ENCODE results near the gene SLC17A5. TPM values are rescaled to one million over a fixed set of nuclear protein-coding genes. Genes with fewer than 3 reads are reported as not detected.
"Not testable (repeated sequence)": the region's sequence is repeated elsewhere in the genome, so short reads cannot be mapped to it uniquely, and the experiment has no call there.

Gene SLC17A5
- total and polyA plus RNA-seq, 2 experiments from 2014 or later, result 5.4 to 17.8 TPM

DNA sequence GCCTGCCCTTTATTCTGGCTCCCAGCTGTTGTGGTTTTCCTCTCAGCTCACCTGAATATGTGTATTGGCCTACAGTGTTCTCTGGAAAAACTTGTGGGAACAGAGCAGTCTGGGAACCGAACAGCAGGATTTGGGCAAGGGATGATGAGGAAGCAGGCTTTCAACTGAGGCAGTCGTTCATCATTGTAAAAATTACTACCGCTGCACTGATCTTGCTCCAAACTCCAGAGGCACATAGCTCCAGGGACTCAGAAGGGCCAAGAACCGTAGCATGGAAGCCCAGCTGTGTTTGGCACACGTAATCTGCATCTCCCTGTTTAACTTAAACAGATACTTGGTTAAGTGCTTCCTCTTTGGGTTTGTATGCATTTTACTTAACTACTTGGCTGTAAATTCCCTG lies 84.7 kb downstream of the SLC17A5 start:
- H3K36me3 ChIP-seq, result no peaks in the 10 kb centered on the region
- H3K4me1 ChIP-seq (ENCODE audit: low read depth), result peaks cover 5% of the 10 kb centered on the region
- TF ChIP-seq, protein P1, sequence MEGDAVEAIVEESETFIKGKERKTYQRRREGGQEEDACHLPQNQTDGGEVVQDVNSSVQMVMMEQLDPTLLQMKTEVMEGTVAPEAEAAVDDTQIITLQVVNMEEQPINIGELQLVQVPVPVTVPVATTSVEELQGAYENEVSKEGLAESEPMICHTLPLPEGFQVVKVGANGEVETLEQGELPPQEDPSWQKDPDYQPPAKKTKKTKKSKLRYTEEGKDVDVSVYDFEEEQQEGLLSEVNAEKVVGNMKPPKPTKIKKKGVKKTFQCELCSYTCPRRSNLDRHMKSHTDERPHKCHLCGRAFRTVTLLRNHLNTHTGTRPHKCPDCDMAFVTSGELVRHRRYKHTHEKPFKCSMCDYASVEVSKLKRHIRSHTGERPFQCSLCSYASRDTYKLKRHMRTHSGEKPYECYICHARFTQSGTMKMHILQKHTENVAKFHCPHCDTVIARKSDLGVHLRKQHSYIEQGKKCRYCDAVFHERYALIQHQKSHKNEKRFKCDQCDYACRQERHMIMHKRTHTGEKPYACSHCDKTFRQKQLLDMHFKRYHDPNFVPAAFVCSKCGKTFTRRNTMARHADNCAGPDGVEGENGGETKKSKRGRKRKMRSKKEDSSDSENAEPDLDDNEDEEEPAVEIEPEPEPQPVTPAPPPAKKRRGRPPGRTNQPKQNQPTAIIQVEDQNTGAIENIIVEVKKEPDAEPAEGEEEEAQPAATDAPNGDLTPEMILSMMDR (IDR thresholded peaks at IDR 0.05; ENCODE audit: low read depth, low read length), result no peak
- H3K27me3 ChIP-seq, result no peaks in the 10 kb centered on the region
- H3K9me3 ChIP-seq (ENCODE audit: low read depth), result no peaks in the 10 kb centered on the region
- DNase-seq (ENCODE audit: low read depth in 1 of 2, low spot score in 1 of 2), result no peak
- H3K4me3 ChIP-seq, result no peak overlapping the region
- H3K27ac ChIP-seq, result no peak overlapping the region

DNA sequence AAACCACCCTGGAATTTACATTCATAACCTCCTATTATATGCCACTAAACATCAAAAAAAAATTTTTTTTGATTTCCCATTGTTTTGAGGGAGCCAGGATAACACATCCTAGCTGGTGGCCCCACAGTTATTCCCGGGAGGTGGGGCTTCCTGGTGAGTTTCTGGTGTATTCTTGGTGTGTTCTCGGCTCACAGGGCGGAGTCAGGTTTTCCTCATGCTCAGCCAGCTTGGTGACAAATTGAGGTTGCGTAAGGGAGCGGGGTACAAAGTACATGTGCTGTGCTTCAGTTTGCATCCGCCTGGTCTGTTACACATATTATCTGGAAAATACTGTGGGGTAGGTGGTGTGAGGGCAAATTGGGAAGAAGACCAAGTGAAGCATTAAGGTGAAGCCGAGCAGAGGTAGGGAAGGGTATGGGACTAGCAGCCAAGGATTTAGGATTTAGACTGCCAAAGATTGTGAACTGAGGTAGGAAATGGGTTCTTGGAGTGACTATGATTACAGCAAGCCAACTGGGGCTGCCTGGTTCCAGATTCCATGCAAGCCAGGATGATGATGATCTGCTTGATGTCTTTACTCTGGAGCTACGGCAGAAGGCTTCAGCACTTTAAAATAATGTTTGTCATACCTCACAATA lies 86.7 kb downstream of the SLC17A5 start:
- H3K9me3 ChIP-seq (ENCODE audit: low read depth), result no peaks in the 10 kb centered on the region
- TF ChIP-seq, protein P1 (IDR thresholded peaks at IDR 0.05; ENCODE audit: low read depth, low read length), result no peak
- no peaks in the 10 kb centered on the region for H3K36me3 ChIP-seq
- DNase-seq (ENCODE audit: low read depth in 1 of 2, low spot score in 1 of 2), result peak in 1 of 2 donors; percentile 66
- H3K27ac ChIP-seq, result no peak overlapping the region
- no peak overlapping the region for H3K4me3 ChIP-seq
- H3K4me1 ChIP-seq (ENCODE audit: low read depth), result peaks cover 5% of the 10 kb centered on the region
- no peaks in the 10 kb centered on the region for H3K27me3 ChIP-seq

DNA sequence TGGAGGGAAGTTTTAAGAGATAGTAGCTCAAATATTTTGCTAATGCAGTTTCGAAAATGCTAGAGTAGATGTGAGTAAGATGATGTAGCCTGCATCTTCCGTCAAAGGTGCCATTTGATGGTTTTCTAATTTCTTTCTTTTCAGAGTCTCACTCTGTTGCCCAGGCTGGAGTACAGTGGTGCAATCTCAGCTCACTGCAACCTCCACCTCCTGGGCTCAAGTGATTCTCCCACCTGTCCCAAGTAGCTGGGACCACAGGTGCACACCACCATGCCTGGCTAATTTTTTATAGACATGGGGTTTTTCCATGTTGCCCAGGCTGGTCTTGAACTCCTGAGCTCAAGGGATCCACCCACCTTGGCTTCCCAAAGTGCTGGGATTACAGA lies 87.3 kb downstream of the SLC17A5 start:
- H3K27ac ChIP-seq, result peak overlapping the region; percentile 3
- H3K4me1 ChIP-seq (ENCODE audit: low read depth); H3K36me3 ChIP-seq; H3K4me3 ChIP-seq; DNase-seq (ENCODE audit: low read depth in 1 of 2, low spot score in 1 of 2); H3K27me3 ChIP-seq; H3K9me3 ChIP-seq (ENCODE audit: low read depth): not testable (repeated sequence)

DNA sequence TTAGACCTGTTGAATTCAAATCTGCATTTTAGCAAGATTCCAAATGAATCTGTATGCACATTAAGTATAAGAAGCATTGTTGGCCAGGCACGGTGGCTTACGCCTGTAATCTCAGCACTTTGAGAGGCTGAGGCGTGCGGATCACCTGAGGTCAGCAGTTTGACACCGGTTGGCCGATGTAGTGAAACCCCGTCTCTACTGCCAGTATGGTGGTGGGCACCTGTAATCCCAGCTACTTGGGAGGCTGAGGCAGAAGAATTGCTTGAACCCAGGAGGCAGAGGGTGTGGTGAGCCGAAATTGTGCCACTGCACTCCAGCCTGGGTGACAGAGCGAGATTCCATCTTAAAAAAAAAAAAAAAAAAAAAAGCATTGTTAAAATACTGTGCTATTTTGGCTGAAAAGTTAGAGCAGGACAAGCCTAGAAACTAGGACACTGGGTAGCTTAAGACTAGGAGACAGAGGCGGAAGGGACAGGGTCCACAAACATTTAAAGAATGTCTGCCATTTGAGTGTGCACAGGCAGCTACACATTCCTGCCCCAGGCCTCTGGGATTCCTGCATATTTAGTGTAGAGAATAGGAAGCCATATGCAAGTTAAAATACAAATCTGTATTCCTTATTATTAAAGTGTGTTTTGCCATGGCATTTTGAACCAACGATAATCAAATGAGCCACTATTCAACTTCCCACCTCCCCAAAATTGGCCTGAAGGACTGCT lies 87.9 kb downstream of the SLC17A5 start:
- Histone ChIP-seq H3K36me3 (no peaks in the 10 kb centered on the region), H3K27ac (peak overlapping the region; percentile 69), H3K4me3 (no peak overlapping the region), H3K9me3 (ENCODE audit: low read depth) (no peaks in the 10 kb centered on the region), H3K4me1 (ENCODE audit: low read depth) (no peaks in the 10 kb centered on the region), H3K27me3 (no peaks in the 10 kb centered on the region)
- TF ChIP-seq, protein P1 (IDR thresholded peaks at IDR 0.05; ENCODE audit: low read depth, low read length), result no peak
- DNase-seq (ENCODE audit: low read depth in 1 of 2, low spot score in 1 of 2), result peak in 1 of 2 donors; percentile 61

DNA sequence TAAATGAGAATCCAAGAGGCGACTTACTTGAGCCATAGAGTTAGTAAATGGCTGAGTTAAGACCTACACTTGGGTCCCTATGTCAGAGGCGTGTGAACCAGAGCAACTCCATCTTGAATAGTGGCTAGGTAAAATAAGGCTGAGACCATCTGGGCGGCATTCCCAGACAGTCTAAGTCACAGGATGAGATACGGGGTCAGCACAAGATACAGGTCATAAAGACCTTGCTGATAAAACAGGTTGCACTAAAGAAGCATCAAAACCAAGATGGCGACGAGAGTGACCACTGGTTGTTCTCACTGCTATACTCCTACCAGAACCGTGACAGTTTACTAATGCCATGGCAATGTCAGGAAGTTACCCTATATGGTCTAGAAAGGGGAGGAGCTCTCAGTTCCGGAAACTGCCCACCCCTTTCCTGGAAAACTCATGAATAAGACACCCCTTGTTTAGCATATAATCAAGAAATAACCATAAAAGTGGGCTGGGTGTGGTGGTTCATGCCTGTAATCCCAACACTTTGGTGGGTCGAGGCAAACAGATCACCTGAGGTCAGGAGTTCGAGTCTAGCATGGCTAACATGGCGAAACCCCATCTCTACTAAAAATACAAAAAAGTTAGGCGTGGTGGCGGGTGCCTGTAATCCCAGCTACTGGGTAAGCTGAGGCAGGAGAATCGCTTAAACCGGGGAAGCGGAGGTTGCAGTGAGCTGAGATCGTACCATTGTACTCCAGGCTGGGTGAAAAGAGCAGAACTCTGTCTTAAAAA lies 89.0 kb downstream of the SLC17A5 start:
- Histone ChIP-seq H3K4me1 (ENCODE audit: low read depth) (no peaks in the 10 kb centered on the region), H3K36me3 (no peaks in the 10 kb centered on the region), H3K9me3 (ENCODE audit: low read depth) (no peaks in the 10 kb centered on the region), H3K27me3 (no peaks in the 10 kb centered on the region), H3K4me3 (no peak overlapping the region), H3K27ac (no peak overlapping the region)
- TF ChIP-seq, protein P1 (IDR thresholded peaks at IDR 0.05; ENCODE audit: low read depth, low read length), result no peak
- no peak for DNase-seq (ENCODE audit: low read depth in 1 of 2, low spot score in 1 of 2)

DNA sequence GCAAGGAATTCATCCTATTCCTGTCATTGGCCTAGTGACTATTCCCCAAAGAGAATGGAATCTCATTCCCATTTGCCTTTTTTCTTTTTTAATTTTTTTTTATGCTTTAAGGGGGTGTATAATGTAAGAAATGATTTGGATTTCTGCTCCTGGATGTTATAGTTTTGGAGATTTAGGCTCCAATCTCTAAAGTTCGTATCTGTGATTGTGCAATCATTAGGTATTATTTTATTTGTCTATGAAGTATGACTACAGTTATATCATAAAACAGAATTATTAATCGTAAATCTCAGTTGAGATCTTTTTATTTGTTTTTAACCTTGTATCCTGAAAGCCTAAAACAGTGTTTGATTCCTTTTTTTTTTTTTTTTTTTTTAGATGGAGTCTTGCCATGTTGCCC lies 91.2 kb downstream of the SLC17A5 start:
- Histone ChIP-seq H3K27ac (no peak overlapping the region), H3K27me3 (no peaks in the 10 kb centered on the region), H3K36me3 (no peaks in the 10 kb centered on the region), H3K4me3 (no peak overlapping the region), H3K4me1 (ENCODE audit: low read depth) (no peaks in the 10 kb centered on the region), H3K9me3 (ENCODE audit: low read depth) (no peaks in the 10 kb centered on the region)
- DNase-seq (ENCODE audit: low read depth in 1 of 2, low spot score in 1 of 2), result no peak
- TF ChIP-seq, protein P1 (IDR thresholded peaks at IDR 0.05; ENCODE audit: low read depth, low read length), result no peak
